KOPT-K1 (cell line): ENCODE results near the gene TEX9.
"Not testable (repeated sequence)": the region's sequence is repeated elsewhere in the genome, so short reads cannot be mapped to it uniquely, and the experiment has no call there.

Experiments used
- H3K27ac ChIP-seq: fragments of 200-600 bp; sonication (generic); 2 replicates; pipeline ENCODE4 v1.5.1; 2016; ENCODE audit warnings: antibody characterized with exemption, mild to moderate bottlenecking, low read depth, low read length; ENCODE audit not compliant: poor library complexity, severe bottlenecking
- H3K36me3 ChIP-seq: fragments of 200-600 bp; sonication (generic); 2 replicates; pipeline ENCODE4 v1.5.1; 2017; ENCODE audit warnings: antibody characterized with exemption, mild to moderate bottlenecking, low read length, moderate library complexity; ENCODE audit not compliant: insufficient read depth
- H3K9me3 ChIP-seq: fragments of 200-600 bp; sonication (generic); 2 replicates; pipeline ENCODE4 v1.5.1; 2017; ENCODE audit warnings: antibody characterized with exemption, low read length, mild to moderate bottlenecking; ENCODE audit not compliant: insufficient read depth, poor library complexity, severe bottlenecking

Gene TEX9

GRCh38 chr15:56365075-56365711 is at the start of gene TEX9:
TSS of gene TEX9 (plus strand) at chr15:56365426. CDS start at chr15:56365451, 25 bp downstream.
- H3K36me3 ChIP-seq = no peaks in the 10 kb centered on the region
- H3K27ac ChIP-seq = peak within 1 kb of the TSS; percentile 83
- peaks cover 4% of the 10 kb centered on the region for H3K9me3 ChIP-seq

- not testable (repeated sequence) for H3K9me3 ChIP-seq, H3K36me3 ChIP-seq, H3K27ac ChIP-seq
Measured at GRCh38 chr15:56316561-56316960, 48.7 kb upstream of the TEX9 start.

- Histone ChIP-seq H3K9me3 (peaks cover 10% of the 10 kb centered on the region), H3K27ac (no peak overlapping the region), H3K36me3 (no peaks in the 10 kb centered on the region)
Measured at GRCh38 chr15:56320316-56320715, 44.9 kb upstream of the TEX9 start.

- Histone ChIP-seq H3K27ac (no peak overlapping the region), H3K36me3 (no peaks in the 10 kb centered on the region), H3K9me3 (peaks cover 10% of the 10 kb centered on the region)
Measured at GRCh38 chr15:56320861-56321260, 44.4 kb upstream of the TEX9 start.

- Histone ChIP-seq H3K27ac (no peak overlapping the region), H3K36me3 (no peaks in the 10 kb centered on the region), H3K9me3 (peaks cover 10% of the 10 kb centered on the region)
Measured at GRCh38 chr15:56322444-56322843, 42.8 kb upstream of the TEX9 start.

GRCh38 chr15:56323435-56323834 is 41.8 kb upstream of the TEX9 start:
- H3K27ac ChIP-seq = no peak overlapping the region
- H3K36me3 ChIP-seq = no peaks in the 10 kb centered on the region
- H3K9me3 ChIP-seq = peaks cover 2% of the 10 kb centered on the region

GRCh38 chr15:56325186-56325585 is 40.0 kb upstream of the TEX9 start:
- Histone ChIP-seq H3K9me3 (no peaks in the 10 kb centered on the region), H3K36me3 (no peaks in the 10 kb centered on the region), H3K27ac (no peak overlapping the region)

- Histone ChIP-seq H3K27ac (no peak overlapping the region), H3K9me3 (no peaks in the 10 kb centered on the region), H3K36me3 (no peaks in the 10 kb centered on the region)
Measured at GRCh38 chr15:56327721-56328502, 37.3 kb upstream of the TEX9 start.

GRCh38 chr15:56337084-56337725 is 28.0 kb upstream of the TEX9 start:
- Histone ChIP-seq H3K9me3 (no peaks in the 10 kb centered on the region), H3K36me3 (no peaks in the 10 kb centered on the region), H3K27ac (no peak overlapping the region)

GRCh38 chr15:56339594-56339993 is 25.6 kb upstream of the TEX9 start:
- Histone ChIP-seq H3K27ac (no peak overlapping the region), H3K36me3 (no peaks in the 10 kb centered on the region), H3K9me3 (no peaks in the 10 kb centered on the region)

- H3K27ac ChIP-seq = no peak overlapping the region
- H3K36me3 ChIP-seq = no peaks in the 10 kb centered on the region
- no peaks in the 10 kb centered on the region for H3K9me3 ChIP-seq
Measured at GRCh38 chr15:56341201-56341600, 24.0 kb upstream of the TEX9 start.

GRCh38 chr15:56342653-56343052 is 22.6 kb upstream of the TEX9 start:
- no peaks in the 10 kb centered on the region for H3K36me3 ChIP-seq
- no peak overlapping the region for H3K27ac ChIP-seq
- no peaks in the 10 kb centered on the region for H3K9me3 ChIP-seq

- no peaks in the 10 kb centered on the region for H3K9me3 ChIP-seq
- H3K36me3 ChIP-seq = no peaks in the 10 kb centered on the region
- no peak overlapping the region for H3K27ac ChIP-seq
Measured at GRCh38 chr15:56343879-56344278, 21.3 kb upstream of the TEX9 start.

GRCh38 chr15:56344336-56344735 is 20.9 kb upstream of the TEX9 start:
- Histone ChIP-seq H3K9me3 (no peaks in the 10 kb centered on the region), H3K27ac (no peak overlapping the region)

GRCh38 chr15:56346414-56346813 is 18.8 kb upstream of the TEX9 start:
- Histone ChIP-seq H3K27ac (no peak overlapping the region), H3K36me3 (no peaks in the 10 kb centered on the region), H3K9me3 (no peaks in the 10 kb centered on the region)

More at GRCh38 chr15:56344336-56344735, 20.9 kb upstream of the TEX9 start:
- no peaks in the 10 kb centered on the region for H3K36me3 ChIP-seq
